Measurements from ENCODE around the gene GDPD1. TPM values are rescaled to one million over a fixed set of nuclear protein-coding genes. Genes with fewer than 3 reads are reported as not detected.

Gene GDPD1
- total RNA-seq, 1 experiment from 2014 or later: 6.0 TPM

GRCh38 chr17:59277031-59277430, 56.7 kb downstream of the GDPD1 start (continued):
- no peak for TF ChIP-seq STAT6 (CRISPR knock-in tag; conservative IDR thresholded peaks at IDR 0.05; ENCODE audit: low read depth)
- TF ChIP-seq PREB (CRISPR knock-in tag; IDR thresholded peaks at IDR 0.05; ENCODE audit: borderline replicate concordance): no peak
- no peak for TF ChIP-seq ZBTB43 (CRISPR knock-in tag; IDR thresholded peaks at IDR 0.05)
- no peak for TF ChIP-seq GRHL2 (CRISPR knock-in tag; IDR thresholded peaks at IDR 0.05; ENCODE audit: insufficient replicate concordance, severe bottlenecking)
- no peak for TF ChIP-seq ERG (CRISPR knock-in tag; IDR thresholded peaks at IDR 0.05)

- ChIA-PET CTCF (no interaction called here), POLR2A (no interaction called here)
- Mint-ChIP-seq H3K4me1 (no peaks in the 10 kb centered on the region), H3K9me3 (peaks cover 4% of the 10 kb centered on the region), H3K36me3 (no peaks in the 10 kb centered on the region), H3K27ac (no peak overlapping the region), H3K4me3 (no peak overlapping the region), H3K27me3 (ENCODE audit: low read depth) (peaks cover 12% of the 10 kb centered on the region)
- DNase-seq (ENCODE audit: low spot score): no peak
- ATAC-seq: no peak
- no peak for TF ChIP-seq CREB1 (CRISPR knock-in tag; IDR thresholded peaks at IDR 0.05)
- no peak for TF ChIP-seq MAX (CRISPR knock-in tag; IDR thresholded peaks at IDR 0.05)
- no peak for TF ChIP-seq USF1 (CRISPR knock-in tag; IDR thresholded peaks at IDR 0.05)
- no peak for TF ChIP-seq TP53 (CRISPR knock-in tag; IDR thresholded peaks at IDR 0.05)
- no peak for TF ChIP-seq ZNF263 (CRISPR knock-in tag; IDR thresholded peaks at IDR 0.05; ENCODE audit: low read depth)
- no peak for TF ChIP-seq MLX (CRISPR knock-in tag; IDR thresholded peaks at IDR 0.05)
- no peak for TF ChIP-seq IRF1 (CRISPR knock-in tag; IDR thresholded peaks at IDR 0.05)
- no peak for TF ChIP-seq ZBTB21 (CRISPR knock-in tag; IDR thresholded peaks at IDR 0.05; ENCODE audit: borderline replicate concordance)
- TF ChIP-seq STAT6 (CRISPR knock-in tag; conservative IDR thresholded peaks at IDR 0.05; ENCODE audit: low read depth): no peak
- no peak for TF ChIP-seq ZNF396 (CRISPR knock-in tag; IDR thresholded peaks at IDR 0.05; ENCODE audit: borderline replicate concordance)
- TF ChIP-seq CREM (CRISPR knock-in tag; IDR thresholded peaks at IDR 0.05): no peak
- no peak for TF ChIP-seq ZNF425 (CRISPR knock-in tag; conservative IDR thresholded peaks at IDR 0.05)
- no peak for TF ChIP-seq E2F4 (CRISPR knock-in tag; IDR thresholded peaks at IDR 0.05; ENCODE audit: borderline replicate concordance, low read depth)
Observed at GRCh38 chr17:59278406-59278805, 58.1 kb downstream of the GDPD1 start.

Measured in WTC11 (cell line).